Measurements from ENCODE around the gene VAC14.
A peak's percentile ranks its signal among the peaks of the same experiment; 100 is the strongest.

The VAC14 gene

GRCh38 chr16:70692873-70693671 is 107.9 kb downstream of the VAC14 start:
- DNase-seq (ENCODE audit: low spot score): no peak

- no peak for DNase-seq (ENCODE audit: low spot score)
These were observed 108.7 kb downstream of the VAC14 start for GRCh38 chr16:70692130-70692872.

GRCh38 chr16:70691223-70692129 is 109.5 kb downstream of the VAC14 start:
- DNase-seq (ENCODE audit: low spot score): peak; percentile 82

GRCh38 chr16:70689970-70690891 is 110.7 kb downstream of the VAC14 start:
- DNase-seq (ENCODE audit: low spot score): no peak

GRCh38 chr16:70689035-70689969 is 111.7 kb downstream of the VAC14 start:
- DNase-seq (ENCODE audit: low spot score): no peak

- peak; percentile 93 for DNase-seq (ENCODE audit: low spot score)
These were observed 112.7 kb downstream of the VAC14 start for GRCh38 chr16:70688246-70688742.

GRCh38 chr16:70687671-70688245 is 113.2 kb downstream of the VAC14 start:
- DNase-seq (ENCODE audit: low spot score): peak; percentile 46

GRCh38 chr16:70687102-70687511 is 113.9 kb downstream of the VAC14 start:
- DNase-seq (ENCODE audit: low spot score): no peak

GRCh38 chr16:70686376-70687101 is 114.4 kb downstream of the VAC14 start:
- DNase-seq (ENCODE audit: low spot score): no peak

GRCh38 chr16:70685938-70686375 is 115.0 kb downstream of the VAC14 start, which contains the start of gene MTSS2:
Gene MTSS2 (minus strand): TSS chr16:70686053. CDS start chr16:70685791, 262 bp downstream.
- DNase-seq (ENCODE audit: low spot score): peak; percentile 86

- no peak for DNase-seq (ENCODE audit: low spot score)
These were observed 115.7 kb downstream of the VAC14 start for GRCh38 chr16:70685061-70685937.

GRCh38 chr16:70684146-70685060 is 116.6 kb downstream of the VAC14 start:
- DNase-seq (ENCODE audit: low spot score): no peak

- DNase-seq (ENCODE audit: low spot score): no peak
These were observed 117.6 kb downstream of the VAC14 start for GRCh38 chr16:70683146-70683944.

GRCh38 chr16:70682239-70683145 is 118.5 kb downstream of the VAC14 start:
- no peak for DNase-seq (ENCODE audit: low spot score)

Data from globus pallidus (tissue), 1 donor.